A549 (cell line): ENCODE measurements around the gene NDUFB8. TPM values are rescaled to one million over a fixed set of nuclear protein-coding genes. Genes with fewer than 3 reads are reported as not detected.
A peak's percentile ranks its signal among the peaks of the same experiment; 100 is the strongest.

ENCODE experiments used
- ATAC-seq, 2 experiments: fragments of 200-7000 bp in 1 of 2; fragments of >200 bp in 1 of 2; cut with Nextera tagmentation in 1 of 2; cut with Tn5 transposase in 1 of 2; 3 replicates each; pipeline versions ENCODE4 v1.8.0 to v1.9.1; 2018 to 2020; ENCODE audit warnings: mild to moderate bottlenecking in 1 of 2, moderate library complexity in 1 of 2
- CTCF ChIA-PET: fragments of 300-600 bp; sonication (Branson Sonifier 250); formaldehyde crosslinking; extraction: SDS; loops from one replicate; lab custom pipeline; 2021; ENCODE audit warnings: antibody characterized with exemption, inconsistent platforms; lab: Yijun Ruan, JAX
- POLR2A ChIA-PET: fragments of 350-600 bp; formaldehyde crosslinking; extraction: SDS; loops from one replicate; lab custom pipeline; 2021; ENCODE audit warnings: antibody characterized with exemption, inconsistent platforms; lab: Yijun Ruan, JAX
- DNase-seq, 2 experiments: peaks; one replicate each; pipeline versions ENCODE4 v3.0.0 to v3.0.0-alpha.2; 2011 to 2016; ENCODE audit warnings: low read depth in 1 of 2, low spot score in 1 of 2
- FAIRE-seq: peaks from 2 replicates; lab custom pipeline; 2011; peaks lifted over from hg19 to GRCh38; lab: Jason Lieb, UNC
- H3K27ac ChIP-seq, 2 experiments: fragments of >200 bp; sonication (Bioruptor Twin); formaldehyde crosslinking; 3 replicates each; pipeline ENCODE4 v1.5.1; 2016 to 2017
- H3K4me1 ChIP-seq: fragments of >200 bp; sonication (Bioruptor Twin); formaldehyde crosslinking; 3 replicates; pipeline ENCODE4 v1.6.1; 2016
- H3K4me2 ChIP-seq: fragments of >200 bp; sonication (Bioruptor Twin); formaldehyde crosslinking; 3 replicates; pipeline ENCODE4 v1.6.1; 2016
- H3K4me3 ChIP-seq: fragments of >200 bp; sonication (Bioruptor Twin); formaldehyde crosslinking; 3 replicates; pipeline ENCODE4 v1.5.1; 2016
- H3K9me3 ChIP-seq: fragments of >200 bp; sonication (Bioruptor Twin); formaldehyde crosslinking; 3 replicates; pipeline ENCODE4 v1.6.1; 2016
- CHD4 ChIP-seq: fragments of 200-600 bp; sonication (generic); IDR thresholded peaks from 2 replicates; pipeline ENCODE4 v1.6.1; 2016; ENCODE audit warnings: antibody characterized with exemption, mild to moderate bottlenecking, borderline replicate concordance
- CTCF ChIP-seq: fragments of >200 bp; sonication (Bioruptor Twin); formaldehyde crosslinking; IDR thresholded peaks from 3 replicates; pipeline ENCODE4 v1.5.1; 2016
- E2F6 ChIP-seq: IDR thresholded peaks from 2 replicates; pipeline ENCODE4 v1.6.1; 2012; ENCODE audit warnings: low read depth, borderline replicate concordance
- EHF ChIP-seq: fragments of 250-450 bp; sonication (Bioruptor Pico); IDR thresholded peaks from 2 replicates; pipeline ENCODE4 v1.5.0; 2020; ENCODE audit warnings: mild to moderate bottlenecking
- HDAC2 ChIP-seq: fragments of 200-600 bp; sonication (generic); IDR thresholded peaks from 2 replicates; pipeline ENCODE4 v1.6.1; 2016
- HEYL ChIP-seq: fragments of 250-450 bp; sonication (Bioruptor Pico); IDR thresholded peaks from 2 replicates; pipeline ENCODE4 v1.8.0; 2021; ENCODE audit warnings: mild to moderate bottlenecking, moderate library complexity
- JUNB ChIP-seq: fragments of >200 bp; sonication (Bioruptor Twin); formaldehyde crosslinking; IDR thresholded peaks from 2 replicates; pipeline ENCODE4 v1.6.1; 2016
- KDM5A ChIP-seq: fragments of 200-600 bp; sonication (generic); IDR thresholded peaks from 2 replicates; pipeline ENCODE4 v1.6.1; 2016; ENCODE audit warnings: antibody characterized with exemption, mild to moderate bottlenecking
- MAX ChIP-seq: IDR thresholded peaks from 2 replicates; pipeline ENCODE4 v1.6.1; 2012
- POLR2A ChIP-seq: IDR thresholded peaks from 2 replicates; pipeline ENCODE4 v1.6.1; 2012; ENCODE audit warnings: mild to moderate bottlenecking, low read length
- RCOR1 ChIP-seq: fragments of 150-350 bp; IDR thresholded peaks from 2 replicates; pipeline ENCODE4 v1.6.1; 2014; ENCODE audit warnings: antibody characterized with exemption, low read length, low read depth
- RNF2 ChIP-seq: fragments of 200-600 bp; sonication (generic); IDR thresholded peaks from 2 replicates; pipeline ENCODE4 v1.6.1; 2016; ENCODE audit warnings: low read depth, mild to moderate bottlenecking, antibody characterized with exemption, moderate library complexity, borderline replicate concordance
- SMC3 ChIP-seq: fragments of >200 bp; sonication (Bioruptor Twin); formaldehyde crosslinking; IDR thresholded peaks from 3 replicates; pipeline ENCODE4 v1.6.1; 2018; ENCODE audit warnings: inconsistent platforms
- WGBS: methylation state at CpG from one replicate; pipeline ENCODE4 v1.1.6; 2017; ENCODE audit errors: missing lambda C conversion rate; 5-methylcytosine and 5-hydroxymethylcytosine counted together
- polyA plus RNA-seq, 4 experiments: library from polyadenylated mRNA; depleted of rRNA in 3 of 4; stranded (reverse); fragments of >200 nt; fragmentation: RNase III in 1 of 4; extraction: RNeasy Plus Mini Kit Qiagen cat#74134 plus additional on column Dnase treatment in 1 of 4; gene quantifications; 2 replicates in 3 of 4; 3 replicates in 1 of 4; pipeline ENCODE4 v1.2.3, GENCODE V29; 2011 to 2017

The NDUFB8 gene
- polyA plus RNA-seq, 2 of the 4 experiments (the other 2 are of a cell fraction): 221 to 333 TPM

GRCh38 chr10:100485801-100486495, 43.7 kb downstream of the NDUFB8 start:
- DNase-seq (no peak), FAIRE-seq (no peak), ATAC-seq (no peak)
- 0 out of 3 replicates have a peak, but pooled peaks cover 3% of the 10 kb centered on the region for H3K4me1 ChIP-seq
- POLR2A ChIA-PET: no interaction called here
- H3K4me3 ChIP-seq: no peak overlapping the region
- no peaks in the 10 kb centered on the region for H3K9me3 ChIP-seq
- no peak overlapping the region for H3K27ac ChIP-seq
- 81% methylated on average over 10 of the region's 10 CpGs for WGBS
- H3K4me2 ChIP-seq: no peak overlapping the region
- CTCF ChIA-PET: interaction anchor here (0.8 to 25.5 kb wide), 6 partner anchors 11 to 392 kb away, joined by 3 to 381 read pairs (median 22); partner anchors contain the start of gene SEC31B
- TF ChIP-seq HDAC2 (no peak), HEYL (CRISPR knock-in tag) (no peak), RNF2 (no peak)

GRCh38 chr10:100485366-100485765, 44.3 kb downstream of the NDUFB8 start:
- Histone ChIP-seq H3K27ac (no peak overlapping the region), H3K4me2 (no peak overlapping the region), H3K9me3 (no peaks in the 10 kb centered on the region), H3K4me1 (0 out of 3 replicates have a peak, but pooled peaks cover 3% of the 10 kb centered on the region), H3K4me3 (no peak overlapping the region)
- no peak for DNase-seq
- POLR2A ChIA-PET: no interaction called here
- no peak for FAIRE-seq
- CTCF ChIA-PET: interaction anchor here (1.0 to 25.5 kb wide), 5 partner anchors 11 to 393 kb away, joined by 3 to 381 read pairs (median 40); partner anchors contain the start of gene SEC31B
- no peak for ATAC-seq
- TF ChIP-seq MAX (no peak), EHF (CRISPR knock-in tag) (no peak), JUNB (no peak), E2F6 (no peak), RCOR1 (no peak)
- WGBS: 74% methylated on average over 8 of the region's 8 CpGs

- Histone ChIP-seq H3K4me1 (0 out of 3 replicates have a peak, but pooled peaks cover 3% of the 10 kb centered on the region), H3K9me3 (no peaks in the 10 kb centered on the region), H3K4me3 (no peak overlapping the region), H3K4me2 (no peak overlapping the region), H3K27ac (no peak overlapping the region)
- ATAC-seq (no peak), FAIRE-seq (no peak), DNase-seq (no peak)
- ChIA-PET CTCF (interaction anchor here (1.1 to 25.5 kb wide), 15 partner anchors 11 to 389 kb away, joined by 3 to 381 read pairs (median 10); partner anchors contain the start of genes HIF1AN and SEC31B), POLR2A (no interaction called here)
- WGBS: 57% methylated on average over 5 of the region's 5 CpGs
- no peak for TF ChIP-seq KDM5A
- TF ChIP-seq CHD4: no peak
Measured at GRCh38 chr10:100483876-100484666, 45.6 kb downstream of the NDUFB8 start.

GRCh38 chr10:100482834-100483185, 46.9 kb downstream of the NDUFB8 start:
- peak; percentile 1; a peak in 2 of 6 replicates for ATAC-seq
- no peak for DNase-seq
- TF ChIP-seq SMC3 (0 out of 3 replicates have a peak, but pooled peaks have one; percentile 2), POLR2A (no peak), E2F6 (no peak), CTCF (peak; percentile 24; the same call in 1 of the 3 replicates)
- no peak for FAIRE-seq
- 53% methylated on average over 5 of the region's 5 CpGs for WGBS
- peak overlapping the region; percentile 44 for H3K4me3 ChIP-seq
- no peak overlapping the region for H3K27ac ChIP-seq
- POLR2A ChIA-PET: interaction anchor here (1.0 to 1.2 kb wide), 3 partner anchors 11 to 136 kb away, joined by 3 to 4 read pairs (median 4); partner anchors contain the start of genes HIF1AN and SCD
- CTCF ChIA-PET: interaction anchor here (0.6 to 25.5 kb wide), 34 partner anchors 10 to 1043 kb away, joined by 3 to 381 read pairs (median 6); partner anchors contain the start of genes SEC31B and WNT8B
- H3K9me3 ChIP-seq: no peaks in the 10 kb centered on the region
- H3K4me2 ChIP-seq: peak overlapping the region; percentile 99
- H3K4me1 ChIP-seq: 0 out of 3 replicates have a peak, but pooled peaks cover 3% of the 10 kb centered on the region
